H1 (cell line): ENCODE data around the gene EPB41L4A. TPM values are rescaled to one million over a fixed set of nuclear protein-coding genes. Genes with fewer than 3 reads are reported as not detected.

ENCODE experiments used
- CTCF ChIA-PET: fragments of 300-600 bp; sonication (Branson Sonifier 250); formaldehyde crosslinking; loops from one replicate; lab custom pipeline; 2021; ENCODE audit not compliant: partially characterized antibody; lab: Charles Lee
- POLR2A ChIA-PET: fragments of 300-600 bp; sonication (Branson Sonifier 250); formaldehyde crosslinking; loops from one replicate; lab custom pipeline; 2021; ENCODE audit warnings: inconsistent platforms; ENCODE audit not compliant: partially characterized antibody; lab: Charles Lee
- DNase-seq, 2 experiments: peaks; one replicate each; pipeline versions ENCODE4 v3.0.0 to v3.0.0-alpha.2; 2010 to 2022; ENCODE audit warnings: low spot score in 2 of 2, low read depth in 1 of 2, mixed read lengths in 1 of 2
- FAIRE-seq: peaks from 2 replicates; lab custom pipeline; 2011; peaks lifted over from hg19 to GRCh38; lab: Jason Lieb, UNC
- H2AFZ ChIP-seq: 2 replicates; pipeline ENCODE4 v1.8.1; 2012; ENCODE audit warnings: low read length, inconsistent platforms
- H2AK5ac ChIP-seq: 2 replicates; pipeline ENCODE4 v1.6.1; 2013; ENCODE audit warnings: low read depth, low read length
- H2BK120ac ChIP-seq: replicated peaks from 2 replicates; pipeline ENCODE3; 2013; ENCODE audit warnings: low read depth, low read length, inconsistent platforms
- H2BK12ac ChIP-seq: 2 replicates; pipeline ENCODE4 v1.6.1; 2013; ENCODE audit warnings: low read depth, low read length
- H2BK15ac ChIP-seq: 2 replicates; pipeline ENCODE4 v1.6.1; 2013; ENCODE audit warnings: low read length
- H2BK20ac ChIP-seq: 2 replicates; pipeline ENCODE4 v1.6.1; 2013; ENCODE audit warnings: low read length
- H2BK5ac ChIP-seq: 2 replicates; pipeline ENCODE4 v1.6.1; 2013; ENCODE audit warnings: low read depth, low read length
- H3K14ac ChIP-seq: 2 replicates; pipeline ENCODE4 v1.6.1; 2013; ENCODE audit warnings: inconsistent platforms; ENCODE audit not compliant: insufficient read length
- H3K18ac ChIP-seq: 2 replicates; pipeline ENCODE4 v1.6.1; 2013; ENCODE audit warnings: low read length; ENCODE audit errors: extremely low read depth
- H3K23ac ChIP-seq: 2 replicates; pipeline ENCODE4 v1.6.1; 2013; ENCODE audit warnings: inconsistent platforms; ENCODE audit not compliant: insufficient read length
- H3K23me2 ChIP-seq: 2 replicates; pipeline ENCODE4 v1.6.1; 2013; ENCODE audit warnings: low read depth, low read length
- H3K27ac ChIP-seq: 2 replicates; pipeline ENCODE4 v1.6.1; 2011; ENCODE audit warnings: low read depth, low read length, inconsistent platforms
- H3K27me3 ChIP-seq, 4 experiments: replicated peaks in 1 of 4; 1 replicate in 1 of 4; 2 replicates in 3 of 4; pipeline versions ENCODE4 v1.6.1 to v1.8.1; 2011 to 2013; ENCODE audit warnings: low read length in 3 of 4, mild to moderate bottlenecking in 3 of 4, inconsistent platforms in 2 of 4, mixed read lengths in 2 of 4, moderate library complexity in 1 of 4; ENCODE audit not compliant: control insufficient read depth in 3 of 4, insufficient read depth in 3 of 4; ENCODE audit errors: extremely low read depth in 1 of 4
- H3K36me3 ChIP-seq, 4 experiments: 2 replicates each; pipeline versions ENCODE4 v1.6.1 to v1.8.1; 2011 to 2013; ENCODE audit warnings: mild to moderate bottlenecking in 4 of 4, low read length in 3 of 4, moderate library complexity in 2 of 4, control low read depth in 1 of 4, inconsistent platforms in 1 of 4; ENCODE audit not compliant: insufficient read depth in 4 of 4, control insufficient read depth in 2 of 4
- H3K4ac ChIP-seq: replicated peaks from 2 replicates; pipeline ENCODE3; 2013; ENCODE audit warnings: low read length, low read depth, mixed read lengths, inconsistent platforms; ENCODE audit not compliant: insufficient read length
- H3K4me1 ChIP-seq, 4 experiments: replicated peaks in 1 of 4; 1 replicate in 1 of 4; 2 replicates in 3 of 4; pipeline versions ENCODE4 v1.6.1 to v1.8.1; 2011 to 2013; ENCODE audit warnings: low read length in 3 of 4, inconsistent platforms in 2 of 4, mixed read lengths in 1 of 4; ENCODE audit not compliant: insufficient read depth in 4 of 4, control insufficient read depth in 3 of 4
- H3K4me2 ChIP-seq, 2 experiments: 2 replicates each; pipeline versions ENCODE4 v1.6.1 to v1.8.1; 2011 to 2013; ENCODE audit warnings: low read depth in 2 of 2, low read length in 2 of 2, control low read depth in 1 of 2, inconsistent platforms in 1 of 2, mild to moderate bottlenecking in 1 of 2; ENCODE audit not compliant: insufficient read depth in 1 of 2
- H3K4me3 ChIP-seq, 4 experiments: fragments of 200-600, 300-600 bp in 1 of 4; sonication (generic), shearing (Covaris generic), sonication (Bioruptor Twin) in 1 of 4; 2 replicates each; pipeline versions ENCODE4 v1.5.1 to v1.8.1; 2011 to 2016; ENCODE audit warnings: low read length in 4 of 4, low read depth in 3 of 4, control low read depth in 2 of 4, inconsistent platforms in 2 of 4, mild to moderate bottlenecking in 2 of 4, mixed read lengths in 1 of 4, moderate library complexity in 1 of 4; ENCODE audit not compliant: insufficient read depth in 2 of 4; ENCODE audit errors: extremely low read depth in 1 of 4
- H3K56ac ChIP-seq: replicated peaks from 2 replicates; pipeline ENCODE3; 2013; ENCODE audit warnings: low read depth, mild to moderate bottlenecking, mixed read lengths, low read length, inconsistent platforms; ENCODE audit not compliant: insufficient read length
- H3K79me1 ChIP-seq: 2 replicates; pipeline ENCODE4 v1.6.1; 2013; ENCODE audit warnings: low read depth, low read length, control low read depth
- H3K79me2 ChIP-seq, 2 experiments: 2 replicates each; pipeline versions ENCODE4 v1.6.1 to v1.8.1; 2012 to 2013; ENCODE audit warnings: low read length in 2 of 2, mild to moderate bottlenecking in 2 of 2, inconsistent platforms in 1 of 2; ENCODE audit not compliant: insufficient read depth in 2 of 2, control insufficient read depth in 1 of 2
- H3K9ac ChIP-seq, 4 experiments: replicated peaks in 1 of 4; 1 replicate in 1 of 4; 2 replicates in 3 of 4; pipeline versions ENCODE4 v1.6.1 to v1.8.1; 2011 to 2013; ENCODE audit warnings: low read depth in 3 of 4, low read length in 3 of 4, control low read depth in 2 of 4, mild to moderate bottlenecking in 2 of 4, moderate library complexity in 2 of 4, inconsistent platforms in 1 of 4; ENCODE audit errors: extremely low read depth in 1 of 4
- H3K9me3 ChIP-seq, 2 experiments: 2 replicates each; pipeline versions ENCODE4 v1.6.1 to v1.8.1; 2012 to 2013; ENCODE audit warnings: mild to moderate bottlenecking in 2 of 2, moderate library complexity in 2 of 2, control low read depth in 1 of 2, inconsistent platforms in 1 of 2, low read depth in 1 of 2, low read length in 1 of 2, mixed read lengths in 1 of 2; ENCODE audit not compliant: insufficient read depth in 2 of 2
- H4K20me1 ChIP-seq, 2 experiments: replicated peaks in 1 of 2; 2 replicates each; pipeline versions ENCODE3 to v1.8.1; 2011 to 2013; ENCODE audit warnings: inconsistent platforms in 2 of 2, low read length in 2 of 2, mild to moderate bottlenecking in 1 of 2; ENCODE audit not compliant: insufficient read depth in 2 of 2, control insufficient read depth in 1 of 2
- H4K5ac ChIP-seq: 2 replicates; pipeline ENCODE4 v1.6.1; 2013; ENCODE audit warnings: low read length, low read depth, mixed read lengths, inconsistent platforms; ENCODE audit not compliant: insufficient read length
- H4K8ac ChIP-seq: 2 replicates; pipeline ENCODE4 v1.8.0; 2013; ENCODE audit warnings: mild to moderate bottlenecking, moderate library complexity, low read length, inconsistent platforms; ENCODE audit not compliant: insufficient read depth; ENCODE audit errors: extremely low read depth
- H4K91ac ChIP-seq: replicated peaks from 2 replicates; pipeline ENCODE3; 2013; ENCODE audit warnings: low read length, mixed read lengths, inconsistent platforms; ENCODE audit not compliant: insufficient read length
- ASH2L ChIP-seq: fragments of 200-600, 300-600 bp; sonication (generic); IDR thresholded peaks from one replicate; pipeline ENCODE4 v1.7.1; 2017; ENCODE audit warnings: low read length
- RAD21 ChIP-seq, 2 experiments: IDR thresholded peaks in 1 of 2; conservative IDR thresholded peaks in 1 of 2; 2 replicates each; pipeline ENCODE4 v1.6.1; 2011; ENCODE audit warnings: low read depth in 2 of 2, low read length in 2 of 2, improper control_type of control experiment in 1 of 2, inconsistent platforms in 1 of 2, mild to moderate bottlenecking in 1 of 2, moderate library complexity in 1 of 2
- SIN3A ChIP-seq, 2 experiments: IDR thresholded peaks in 1 of 2; conservative IDR thresholded peaks in 1 of 2; 2 replicates each; pipeline ENCODE4 v1.6.1; 2011 to 2012; ENCODE audit warnings: low read length in 2 of 2, improper control_type of control experiment in 1 of 2, low read depth in 1 of 2, mild to moderate bottlenecking in 1 of 2
- WGBS, 2 experiments: shearing (Covaris generic) in 1 of 2; methylation state at CpG; one replicate each; pipeline versions ENCODE4 v1.1.6 to v1.1.7; 2013 to 2015; ENCODE audit warnings: low lambda C conversion rate in 2 of 2, mixed read lengths in 2 of 2, inconsistent platforms in 1 of 2, low coverage in 1 of 2, missing lambda C conversion rate in 1 of 2; ENCODE audit not compliant: insufficient replicate concordance in 2 of 2, insufficient coverage in 1 of 2, insufficient read length in 1 of 2; ENCODE audit errors: extremely low coverage in 1 of 2, missing lambda C conversion rate in 1 of 2; 5-methylcytosine and 5-hydroxymethylcytosine counted together
- polyA plus RNA-seq, 7 experiments: library from polyadenylated mRNA; depleted of rRNA in 3 of 7; stranded (reverse) in 5 of 7; unstranded in 2 of 7; fragments of >200 nt in 5 of 7; fragments of 200-250 nt in 2 of 7; gene quantifications; 1 replicate in 5 of 7; 2 replicates in 1 of 7; 4 replicates in 1 of 7; pipeline versions ENCODE4 v1.2.1 to v1.2.3, GENCODE V29; 2011 to 2013; ENCODE audit warnings: missing spikeins in 2 of 7, mixed read lengths in 2 of 7
- total RNA-seq: library from RNA; stranded (reverse); fragmentation: NEBNext Ultra II Directional; extraction: Animal tissue kit (Norgen Biotek cat#: 25700); gene quantifications from 2 replicates; pipeline ENCODE4 v1.2.1, GENCODE V29; 2021
- TF ChIP-seq, protein P1 (sequence below): IDR thresholded peaks from 2 replicates; pipeline ENCODE4 v1.6.1; 2012; ENCODE audit warnings: low read length, inconsistent platforms

The EPB41L4A gene
- total and polyA plus RNA-seq, 2 of the 8 experiments (the other 6 are each of a cell fraction or from before 2014, with no cell fraction given): 1.6 to 4.6 TPM

DNA sequence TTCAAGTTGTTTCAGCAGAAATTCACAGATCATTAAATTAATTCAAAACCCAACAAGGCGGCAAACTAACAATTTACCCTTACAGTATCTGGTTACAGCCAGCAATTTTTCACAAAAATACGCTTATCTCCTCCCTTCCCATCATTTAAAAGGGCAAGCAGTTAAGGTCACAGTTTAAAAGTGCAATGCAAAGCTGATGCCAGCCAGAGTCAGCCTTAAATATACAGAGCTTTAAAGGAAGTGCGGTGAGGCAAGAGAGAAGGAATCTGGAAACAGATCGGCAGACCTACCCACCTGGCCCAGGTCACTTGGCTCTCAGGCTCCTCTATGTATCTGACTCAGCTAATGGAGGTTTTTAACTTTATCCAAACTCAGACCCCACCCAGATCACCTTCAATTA, 31.0 kb downstream of the EPB41L4A start:
- H3K23ac ChIP-seq: no peak overlapping the region
- no peak overlapping the region for H3K18ac ChIP-seq
- H3K56ac ChIP-seq: no peak overlapping the region
- ChIA-PET CTCF (interaction anchor here (0.9 to 3.7 kb wide), 5 partner anchors 11 to 142 kb away, joined by 3 to 16 read pairs (median 3); no protein-coding TSS in a partner anchor), POLR2A (no interaction called here)
- TF ChIP-seq, protein P1, sequence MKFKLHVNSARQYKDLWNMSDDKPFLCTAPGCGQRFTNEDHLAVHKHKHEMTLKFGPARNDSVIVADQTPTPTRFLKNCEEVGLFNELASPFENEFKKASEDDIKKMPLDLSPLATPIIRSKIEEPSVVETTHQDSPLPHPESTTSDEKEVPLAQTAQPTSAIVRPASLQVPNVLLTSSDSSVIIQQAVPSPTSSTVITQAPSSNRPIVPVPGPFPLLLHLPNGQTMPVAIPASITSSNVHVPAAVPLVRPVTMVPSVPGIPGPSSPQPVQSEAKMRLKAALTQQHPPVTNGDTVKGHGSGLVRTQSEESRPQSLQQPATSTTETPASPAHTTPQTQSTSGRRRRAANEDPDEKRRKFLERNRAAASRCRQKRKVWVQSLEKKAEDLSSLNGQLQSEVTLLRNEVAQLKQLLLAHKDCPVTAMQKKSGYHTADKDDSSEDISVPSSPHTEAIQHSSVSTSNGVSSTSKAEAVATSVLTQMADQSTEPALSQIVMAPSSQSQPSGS: no peak
- TF ChIP-seq RAD21 (IDR thresholded peaks at IDR 0.05 in 1 of 2, conservative IDR thresholded peaks at IDR 0.05 in 1 of 2; ENCODE audit: low read depth in 2 of 2, low read length in 2 of 2): no peak
- TF ChIP-seq ASH2L: no peak
- TF ChIP-seq SIN3A (conservative IDR thresholded peaks at IDR 0.05 in 1 of 2, IDR thresholded peaks at IDR 0.05 in 1 of 2; ENCODE audit: low read depth in 1 of 2, low read length in 2 of 2): no peak
- no peak overlapping the region for H4K5ac ChIP-seq
- H3K9ac ChIP-seq: no peak overlapping the region
- H2AFZ ChIP-seq: no peak overlapping the region
- no peak overlapping the region for H3K14ac ChIP-seq
- no peak overlapping the region for H2BK5ac ChIP-seq
- H3K27ac ChIP-seq: no peak overlapping the region
- H4K8ac ChIP-seq: no peak overlapping the region
- H4K91ac ChIP-seq: no peak overlapping the region
- H2BK15ac ChIP-seq: no peak overlapping the region
- H3K4ac ChIP-seq: no peak overlapping the region
- no peak overlapping the region for H2BK12ac ChIP-seq
- H3K9me3 ChIP-seq: no peaks in the 10 kb centered on the region; a peak in 1 of 4 replicates
- FAIRE-seq (no peak), DNase-seq (no peak)
- no peaks in the 10 kb centered on the region for H3K27me3 ChIP-seq
- no peak overlapping the region for H2BK20ac ChIP-seq
- no peak overlapping the region for H2BK120ac ChIP-seq
- no peak overlapping the region for H3K4me2 ChIP-seq
- 85% methylated on average over 4 of the region's 4 CpGs; no CpG with 5 or more reads in 1 of the 2 experiments for WGBS, 2 experiments
- no peaks in the 10 kb centered on the region for H3K79me2 ChIP-seq
- peaks cover 0 to 8% (median 2%) of the 10 kb centered on the region in 4 experiments; a peak in 2 of 7 replicates for H3K4me1 ChIP-seq
- no peaks in the 10 kb centered on the region for H3K23me2 ChIP-seq
- no peaks in the 10 kb centered on the region for H3K79me1 ChIP-seq
- H3K4me3 ChIP-seq: no peak overlapping the region
- no peaks in the 10 kb centered on the region for H4K20me1 ChIP-seq
- H3K36me3 ChIP-seq: no peaks in the 10 kb centered on the region
- H2AK5ac ChIP-seq: no peak overlapping the region
